HepG2 (cell line): Measurements from ENCODE around the gene SLC13A5.

Experiments
- CC2D1A ChIP-seq: sonication (generic); formaldehyde crosslinking; IDR thresholded peaks from 2 replicates; pipeline ENCODE4 v1.8.1; 2023; ENCODE audit warnings: mild to moderate bottlenecking, missing genetic modification reagents
- CREB3 ChIP-seq: sonication (generic); formaldehyde crosslinking; IDR thresholded peaks from 2 replicates; pipeline ENCODE4 v1.5.0; 2020; ENCODE audit warnings: missing genetic modification reagents
- CTCF ChIP-seq: sonication (generic); formaldehyde crosslinking; IDR thresholded peaks from 2 replicates; pipeline ENCODE4 v1.5.0; 2020; ENCODE audit warnings: mild to moderate bottlenecking, missing genetic modification reagents, moderate library complexity
- HES4 ChIP-seq: sonication (generic); formaldehyde crosslinking; IDR thresholded peaks from 2 replicates; pipeline ENCODE4 v1.9.0; 2021; ENCODE audit warnings: mild to moderate bottlenecking, missing genetic modification reagents, borderline replicate concordance
- POLR2AphosphoS5 ChIP-seq: IDR thresholded peaks from 2 replicates; pipeline ENCODE4 v1.6.1; 2012; ENCODE audit warnings: low read depth, low read length
- SMYD3 ChIP-seq: sonication (generic); formaldehyde crosslinking; IDR thresholded peaks from 2 replicates; pipeline ENCODE4 v1.8.1; 2023; ENCODE audit warnings: mild to moderate bottlenecking, missing genetic modification reagents

DNA sequence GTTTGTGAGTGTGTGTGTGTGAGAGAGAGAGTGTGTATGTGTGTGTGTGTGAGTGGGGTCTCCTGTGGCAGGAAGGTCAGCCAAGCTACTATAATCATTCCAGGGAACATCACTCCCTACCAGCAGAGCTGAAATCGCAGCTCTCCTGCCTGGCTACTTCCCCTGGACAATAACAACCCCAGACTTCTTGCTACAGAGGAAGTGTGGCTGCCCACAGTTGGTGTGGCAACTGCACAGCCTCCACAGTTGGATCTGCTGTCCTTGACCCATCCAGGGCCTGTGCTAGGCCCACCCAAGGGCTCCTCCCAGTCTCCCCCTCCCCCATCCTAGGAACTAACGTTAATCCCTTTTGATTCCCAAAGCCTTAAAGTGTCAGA is 1.5 kb downstream of the SLC13A5 start:
- no peak for TF ChIP-seq CREB3 (CRISPR knock-in tag)
- TF ChIP-seq HES4 (CRISPR knock-in tag): no peak
- no peak for TF ChIP-seq SMYD3
- no peak for TF ChIP-seq CC2D1A (CRISPR knock-in tag)
- no peak for TF ChIP-seq POLR2AphosphoS5
- no peak for TF ChIP-seq CTCF (CRISPR knock-in tag)
